Mammary epithelial cell (primary cell): ENCODE results near the gene SCNM1.

Experiments used
- CTCF ChIP-seq, 2 donors: IDR thresholded peaks in 1 of 2; conservative IDR thresholded peaks in 1 of 2; 2 replicates each; pipeline ENCODE4 v1.5.1; 2011 to 2012; ENCODE audit warnings: inconsistent platforms in 2 of 2, low read length in 2 of 2, mild to moderate bottlenecking in 2 of 2, control low read depth in 1 of 2, low read depth in 1 of 2; ENCODE audit not compliant: insufficient read depth in 1 of 2; ENCODE audit errors: extremely low read depth in 1 of 2
- EZH2 ChIP-seq: IDR thresholded peaks from 2 replicates; pipeline ENCODE4 v1.6.1; 2012; ENCODE audit warnings: low read length, inconsistent platforms, borderline replicate concordance

GRCh38 chr1:151130987-151131586 is 34.9 kb upstream of the SCNM1 start:
- TF ChIP-seq EZH2 (peak; percentile 78), CTCF (conservative IDR thresholded peaks at IDR 0.05 in 1 of 2, IDR thresholded peaks at IDR 0.05 in 1 of 2; ENCODE audit: extremely low read depth in 1 of 2, insufficient read depth in 1 of 2, low read depth in 1 of 2, low read length in 2 of 2) (no peak)
